ENCODE data around the gene UBA7.
"Not testable (repeated sequence)": the region's sequence is repeated elsewhere in the genome, so short reads cannot be mapped to it uniquely, and the experiment has no call there.

UBA7 gene

GRCh38 chr3:49785565-49786356 lies 28.0 kb downstream of the UBA7 start:
- DNase-seq, result peak; percentile 37

DNA sequence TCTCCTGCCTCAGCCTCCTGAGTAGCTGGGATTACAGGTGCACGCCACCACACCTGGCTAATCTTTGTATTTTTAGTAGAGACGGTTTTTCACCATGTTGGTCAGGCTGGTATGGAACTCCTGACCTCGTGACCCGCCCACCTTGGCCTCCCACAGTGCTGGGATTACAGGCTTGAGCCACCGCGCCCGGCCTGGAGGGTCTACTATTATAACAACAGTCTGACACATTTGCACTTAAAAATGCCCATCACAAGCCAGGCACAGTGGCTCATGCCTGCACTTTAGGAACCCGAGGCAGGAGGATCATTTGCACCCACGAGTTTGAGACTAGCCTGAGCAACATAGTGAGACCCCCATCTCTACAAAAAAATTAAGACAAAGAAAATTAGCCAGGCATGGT lies 31.5 kb downstream of the UBA7 start:
- DNase-seq, result not testable (repeated sequence)

GRCh38 chr3:49781415-49782199 lies 32.1 kb downstream of the UBA7 start:
- no peak for DNase-seq

DNA sequence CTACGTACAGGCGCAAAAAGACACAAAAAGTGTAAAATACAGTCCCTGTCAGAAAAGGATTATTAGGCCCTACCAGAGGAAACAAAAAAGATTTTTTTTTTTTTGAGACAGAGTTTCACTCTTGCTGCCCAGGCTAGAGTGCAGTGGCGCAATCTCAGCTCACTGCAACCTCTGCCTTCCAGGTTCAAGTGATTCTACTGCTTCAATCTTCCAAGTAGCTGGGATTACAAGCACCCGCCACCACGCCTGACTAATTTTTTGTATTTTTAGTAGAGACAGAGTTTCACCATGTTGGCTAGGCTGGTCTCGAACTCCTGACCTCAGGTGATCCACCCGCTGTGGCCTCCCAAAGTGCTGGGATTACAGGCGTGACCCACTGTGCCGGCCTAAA lies 32.8 kb downstream of the UBA7 start:
- not testable (repeated sequence) for DNase-seq

GRCh38 chr3:49780080-49780974 lies 33.4 kb downstream of the UBA7 start:
- DNase-seq, result no peak

- no peak for DNase-seq
Measured at GRCh38 chr3:49779358-49780079, 34.2 kb downstream of the UBA7 start.

- not testable (repeated sequence) for DNase-seq
Measured at GRCh38 chr3:49776101-49776500, 37.7 kb downstream of the UBA7 start.

- no peak for DNase-seq
Measured at GRCh38 chr3:49775538-49775937, 38.2 kb downstream of the UBA7 start.

GRCh38 chr3:49772703-49773102 lies 41.0 kb downstream of the UBA7 start:
- DNase-seq, result no peak

GRCh38 chr3:49771340-49771938 lies 42.3 kb downstream of the UBA7 start:
- DNase-seq, result no peak

- no peak for DNase-seq
Measured at GRCh38 chr3:49769926-49770325, 43.8 kb downstream of the UBA7 start.

GRCh38 chr3:49769286-49769915 lies 44.4 kb downstream of the UBA7 start:
- DNase-seq, result no peak

- no peak for DNase-seq
Measured at GRCh38 chr3:49763981-49764380, 49.8 kb downstream of the UBA7 start.

DNA sequence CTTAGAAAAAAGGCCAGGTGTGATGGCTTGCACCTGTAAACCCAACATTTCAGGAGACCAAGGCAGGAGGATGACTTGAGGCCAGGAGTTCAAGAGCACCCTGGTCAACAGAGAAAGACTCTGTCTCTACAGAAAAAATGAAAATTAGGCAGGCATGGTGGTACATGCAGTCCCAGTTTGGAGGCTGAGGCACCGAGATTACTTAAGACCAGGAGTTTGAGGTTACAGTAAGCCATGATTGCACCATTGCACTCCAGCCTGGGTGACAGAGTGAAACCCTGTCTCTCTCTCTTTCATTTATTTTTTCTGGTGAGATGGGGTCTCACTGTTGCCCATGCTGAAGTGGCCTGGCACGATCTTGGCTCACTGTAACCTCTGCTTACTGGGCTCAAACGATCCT lies 52.1 kb downstream of the UBA7 start:
- no peak for DNase-seq

- DNase-seq, result no peak
Measured at GRCh38 chr3:49759226-49759625, 54.5 kb downstream of the UBA7 start.

- no peak for DNase-seq
Measured at GRCh38 chr3:49757197-49757596, 56.6 kb downstream of the UBA7 start.

DNA sequence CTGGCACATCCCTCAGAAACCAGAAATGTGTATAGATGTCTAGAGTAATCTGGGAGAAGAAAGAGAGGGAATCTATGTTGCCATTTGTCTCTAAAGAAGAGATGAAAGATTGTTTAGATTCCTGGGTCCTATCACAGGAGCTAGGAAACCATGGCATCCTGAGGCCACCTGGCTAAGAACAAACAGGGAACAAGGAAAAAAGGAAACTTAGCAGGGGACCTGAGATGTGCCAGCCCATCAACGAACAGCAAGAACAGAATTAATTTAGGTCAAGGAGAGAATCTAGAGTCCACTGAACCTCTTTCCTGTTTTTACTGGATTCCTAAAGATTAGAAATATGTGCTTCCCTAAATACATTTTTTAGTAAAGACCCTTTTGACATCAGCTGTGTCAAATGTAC lies 57.7 kb downstream of the UBA7 start:
- no peak for DNase-seq

All from stimulated activated CD4-positive, alpha-beta T cell treated with anti-CD3 and anti-CD28 coated beads, Interleukin-15, amount 100 ng/mL, for 24 hours (primary cell).